Nephron (organoid): ENCODE data around the gene TXNRD2.
"Not testable (repeated sequence)": the region's sequence is repeated elsewhere in the genome, so short reads cannot be mapped to it uniquely, and the experiment has no call there.

Experiments
- H3K27ac Mint-ChIP-seq, 3 experiments: 2 replicates each; pipeline ENCODE4 v1.8.0; 2020; ENCODE audit warnings: mixed read lengths in 3 of 3, mild to moderate bottlenecking in 2 of 3, moderate library complexity in 1 of 3
- H3K27me3 Mint-ChIP-seq: 2 replicates; pipeline ENCODE4 v1.8.0; 2021; ENCODE audit warnings: low read depth, mild to moderate bottlenecking, moderate library complexity, mixed read lengths
- H3K36me3 Mint-ChIP-seq: 2 replicates; pipeline ENCODE4 v1.8.0; 2020; ENCODE audit warnings: low read depth, mixed read lengths
- H3K4me1 Mint-ChIP-seq: 2 replicates; pipeline ENCODE4 v1.8.0; 2020; ENCODE audit warnings: mixed read lengths
- H3K4me3 Mint-ChIP-seq, 3 experiments: 2 replicates each; pipeline ENCODE4 v1.8.0; 2020; ENCODE audit warnings: mild to moderate bottlenecking in 3 of 3, mixed read lengths in 3 of 3, moderate library complexity in 2 of 3
- H3K9me3 Mint-ChIP-seq: 2 replicates; pipeline ENCODE4 v1.8.0; 2020; ENCODE audit warnings: mixed read lengths
- CTCF ChIP-seq, 3 experiments: fragments of 200-600 bp; sonication (generic); IDR thresholded peaks; one replicate each; pipeline ENCODE4 v1.5.0; 2021; ENCODE audit warnings: antibody characterized with exemption in 3 of 3; ENCODE audit not compliant: unreplicated experiment in 3 of 3

TXNRD2 gene

DNA sequence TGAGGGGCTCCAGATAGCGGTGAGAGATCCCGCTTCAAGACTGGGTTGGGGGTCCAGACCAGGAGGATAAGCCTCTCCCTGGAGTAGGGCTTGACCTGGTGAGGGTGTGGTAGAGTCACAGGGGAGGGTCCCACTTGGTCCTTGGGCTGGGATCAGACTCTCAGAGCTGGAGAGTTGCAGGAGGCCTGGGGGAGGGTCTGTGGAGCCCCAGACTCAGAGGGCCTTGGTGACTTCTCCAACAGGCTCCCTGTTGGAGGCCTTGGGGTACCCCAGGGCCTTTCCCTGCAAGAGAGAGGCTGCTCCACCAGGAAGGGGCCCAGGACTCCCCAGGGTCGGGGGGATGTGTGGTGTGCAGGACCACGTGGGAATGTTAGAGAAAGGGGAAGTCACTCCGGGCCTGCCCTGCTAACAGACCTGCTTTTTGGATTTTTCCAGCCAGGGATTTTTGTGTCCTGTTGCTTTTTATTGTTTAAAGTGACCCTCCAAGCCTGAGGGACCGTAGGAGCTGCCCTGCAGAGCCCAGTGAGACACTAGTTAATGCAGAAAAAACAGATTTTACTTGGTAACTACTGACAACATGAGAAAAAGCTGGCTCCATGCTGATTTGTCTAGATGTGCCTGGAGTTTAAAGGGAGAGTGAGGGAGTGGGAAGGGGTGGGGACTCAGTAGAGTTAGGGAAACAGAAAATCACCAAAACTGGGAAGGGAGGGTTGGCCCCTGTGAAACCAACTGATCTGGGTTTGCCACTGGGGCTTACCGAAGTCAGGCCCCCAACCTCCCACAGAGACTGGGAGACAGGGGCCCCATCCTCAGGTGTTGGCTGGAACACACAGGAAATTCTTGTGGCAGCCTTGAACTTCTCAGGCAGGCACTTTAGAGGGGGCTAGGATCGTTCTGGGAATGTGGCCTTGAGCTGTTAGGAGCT is 801 bp upstream of the TXNRD2 start:
- H3K27ac Mint-ChIP-seq: peak overlapping the region; percentile 99 to 100 (median 100)
- H3K27me3 Mint-ChIP-seq: no peaks in the 10 kb centered on the region
- peaks cover 49% of the 10 kb centered on the region for H3K4me1 Mint-ChIP-seq
- H3K4me3 Mint-ChIP-seq: peak overlapping the region; percentile 91 to 98 (median 93)
- TF ChIP-seq CTCF (IDR thresholded peaks at IDR 0.05; ENCODE audit: unreplicated experiment in 3 of 3): no peak
- peaks cover 19% of the 10 kb centered on the region for H3K36me3 Mint-ChIP-seq
- H3K9me3 Mint-ChIP-seq: peaks cover 6% of the 10 kb centered on the region

- peaks cover 23% of the 10 kb centered on the region for H3K9me3 Mint-ChIP-seq
- peaks cover 3% of the 10 kb centered on the region for H3K27me3 Mint-ChIP-seq
- no peak for TF ChIP-seq CTCF (IDR thresholded peaks at IDR 0.05; ENCODE audit: unreplicated experiment in 3 of 3)
- peak overlapping the region; percentile 91 to 98 (median 92) for H3K4me3 Mint-ChIP-seq
- peak overlapping the region; percentile 95 to 100 (median 99) for H3K27ac Mint-ChIP-seq
- H3K4me1 Mint-ChIP-seq: peaks cover 44% of the 10 kb centered on the region
- H3K36me3 Mint-ChIP-seq: peaks cover 35% of the 10 kb centered on the region
Measured at GRCh38 chr22:19940536-19941364, 868 bp downstream of the TXNRD2 start.

DNA sequence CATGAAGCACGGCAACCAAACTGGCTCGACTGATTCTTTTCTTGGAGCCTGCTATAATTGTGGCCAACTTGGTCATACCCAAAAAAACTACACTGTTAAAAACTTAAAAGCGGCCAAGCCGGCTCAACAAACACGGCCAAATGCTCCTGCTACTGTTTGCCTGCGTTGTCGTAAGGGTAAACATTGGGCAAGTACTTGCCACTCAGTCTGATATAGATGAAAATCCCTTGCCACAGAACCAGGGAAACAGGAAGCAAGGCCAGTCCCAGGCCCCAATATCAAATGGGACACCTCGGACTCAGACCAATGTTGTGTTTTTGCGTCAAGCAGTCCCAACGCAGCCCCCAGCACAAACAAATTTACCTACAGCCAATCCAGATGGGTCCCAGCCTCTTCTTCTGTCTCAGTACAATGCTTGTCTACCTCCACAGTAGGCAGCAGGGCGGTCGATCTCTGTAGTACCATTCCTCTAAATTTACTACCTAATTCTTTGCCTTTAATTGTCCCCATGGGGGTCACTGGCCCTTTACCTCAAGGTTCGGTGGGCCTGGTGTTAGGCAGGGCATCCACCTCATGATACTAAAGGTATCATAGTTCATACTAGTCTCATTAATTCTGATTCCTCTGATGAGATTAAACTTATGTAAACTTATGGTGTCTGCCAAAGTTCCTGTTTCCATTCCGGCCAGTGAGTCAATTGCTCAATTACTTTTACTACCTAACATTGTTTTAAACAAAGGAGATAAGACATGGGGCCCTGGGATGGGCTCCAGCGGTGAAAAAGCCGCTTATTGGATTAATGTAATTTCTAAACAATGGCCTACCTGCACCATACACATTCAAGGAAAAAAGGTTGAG is 3.8 kb downstream of the TXNRD2 start:
- peaks cover 27% of the 10 kb centered on the region for H3K4me1 Mint-ChIP-seq
- no peak overlapping the region for H3K27ac Mint-ChIP-seq
- H3K27me3 Mint-ChIP-seq: peaks cover 3% of the 10 kb centered on the region
- peaks cover 37% of the 10 kb centered on the region for H3K36me3 Mint-ChIP-seq
- TF ChIP-seq CTCF (IDR thresholded peaks at IDR 0.05; ENCODE audit: unreplicated experiment in 3 of 3): no peak
- H3K4me3 Mint-ChIP-seq: peak overlapping the region in 1 of 3 experiments; percentile 46
- H3K9me3 Mint-ChIP-seq: peaks cover 27% of the 10 kb centered on the region

GRCh38 chr22:19936513-19936912 is 5.1 kb downstream of the TXNRD2 start:
- Mint-ChIP-seq H3K36me3 (peaks cover 37% of the 10 kb centered on the region), H3K27ac (no peak overlapping the region), H3K9me3 (peaks cover 27% of the 10 kb centered on the region), H3K4me1 (peaks cover 17% of the 10 kb centered on the region), H3K4me3 (no peak overlapping the region), H3K27me3 (peaks cover 3% of the 10 kb centered on the region)
- TF ChIP-seq CTCF (IDR thresholded peaks at IDR 0.05; ENCODE audit: unreplicated experiment in 3 of 3): no peak

- not testable (repeated sequence) for H3K4me1 Mint-ChIP-seq, H3K4me3 Mint-ChIP-seq, H3K27ac Mint-ChIP-seq, H3K27me3 Mint-ChIP-seq
- Mint-ChIP-seq H3K36me3 (peaks cover 37% of the 10 kb centered on the region), H3K9me3 (peaks cover 27% of the 10 kb centered on the region)
Measured at GRCh38 chr22:19935123-19935718, 6.4 kb downstream of the TXNRD2 start.
